Transverse colon (tissue), 4 donors: ENCODE data around the gene MECR. TPM values are rescaled to one million over a fixed set of nuclear protein-coding genes. Genes with fewer than 3 reads are reported as not detected.

Source experiments
- DNase-seq: peaks from one replicate; pipeline ENCODE4 v3.0.0-alpha.2; 2019
- H3K27ac ChIP-seq, 4 donors: fragments of 200-600 bp; sonication (generic); 2 replicates each; pipeline ENCODE4 v1.5.1; 2016 to 2018; ENCODE audit warnings: inconsistent platforms in 4 of 4
- H3K27me3 ChIP-seq: fragments of 200-600 bp; sonication (generic); 2 replicates; pipeline ENCODE4 v1.5.1; 2017; ENCODE audit warnings: inconsistent platforms
- H3K36me3 ChIP-seq, 4 donors: fragments of 200-600 bp; sonication (generic); 2 replicates each; pipeline ENCODE4 v1.5.1; 2017 to 2019; ENCODE audit warnings: inconsistent platforms in 4 of 4
- H3K4me1 ChIP-seq, 4 donors: fragments of 200-600 bp; sonication (generic); 2 replicates each; pipeline ENCODE4 v1.5.1; 2017 to 2020; ENCODE audit warnings: inconsistent platforms in 4 of 4
- H3K4me3 ChIP-seq, 4 donors: fragments of 200-600 bp; sonication (generic); 1 replicate in 1 of 4; 2 replicates in 3 of 4; pipeline versions ENCODE4 v1.5.1 to v1.6.1; 2017 to 2019; ENCODE audit warnings: inconsistent platforms in 4 of 4
- H3K9me3 ChIP-seq, 2 donors: fragments of 200-600 bp; sonication (generic); 2 replicates each; pipeline ENCODE4 v1.5.1; 2017 to 2019; ENCODE audit warnings: inconsistent platforms in 2 of 2
- EP300 ChIP-seq: sonication (generic); formaldehyde crosslinking; IDR thresholded peaks from one replicate; pipeline ENCODE4 v1.6.1; 2017; ENCODE audit warnings: antibody characterized with exemption, low read depth
- POLR2A ChIP-seq: fragments of 450-650 bp; IDR thresholded peaks from one replicate; pipeline ENCODE4 v1.6.1; 2016; ENCODE audit warnings: antibody characterized with exemption, mild to moderate bottlenecking, moderate library complexity
- POLR2AphosphoS5 ChIP-seq, 3 donors: sonication (generic); formaldehyde crosslinking; IDR thresholded peaks; one replicate each; pipeline ENCODE4 v1.6.1; 2016; ENCODE audit warnings: antibody characterized with exemption in 3 of 3
- WGBS, 2 donors: methylation state at CpG; one replicate each; pipeline ENCODE4 v1.1.5; 2018; ENCODE audit warnings: low coverage in 1 of 2; 5-methylcytosine and 5-hydroxymethylcytosine counted together
- in situ Hi-C, 4 donors: fragments of 200-750 bp; cut with MboI; loops; one replicate each; pipeline versions ENCODE4 v1.15.0 to v1.15.1; 2017; ENCODE audit warnings: low sequenced_read_pairs in 3 of 4, low pct_ligation_motif_present in 1 of 4, low pct_unique_long_range_greater_than_20kb in 1 of 4
- intact Hi-C: fragments of 100-400 bp; cut with DNase I; formaldehyde crosslinking; loops from one replicate; pipeline ENCODE4 v1.15.1; 2023; ENCODE audit warnings: low total_unique reads
- total RNA-seq, 4 donors: library from RNA; depleted of rRNA; stranded (reverse); fragments of >200 nt; gene quantifications; one replicate each; pipeline ENCODE4 v1.1.0, GENCODE V29; 2016
- TF ChIP-seq, protein P1 (sequence below), 5 experiments: fragments of 200-600 bp in 3 of 5; fragments of 450-650 bp in 2 of 5; sonication (generic) in 3 of 5; IDR thresholded peaks; 1 replicate in 2 of 5; 2 replicates in 3 of 5; pipeline ENCODE4 v1.5.1; 2016 to 2017; ENCODE audit warnings: antibody characterized with exemption in 5 of 5, inconsistent platforms in 3 of 5, mild to moderate bottlenecking in 2 of 5, moderate library complexity in 1 of 5

Gene MECR
- total RNA-seq, 4 donors from 2014 or later, result 5.2 to 16.0 (median 12.2) TPM; not detected in 1

DNA sequence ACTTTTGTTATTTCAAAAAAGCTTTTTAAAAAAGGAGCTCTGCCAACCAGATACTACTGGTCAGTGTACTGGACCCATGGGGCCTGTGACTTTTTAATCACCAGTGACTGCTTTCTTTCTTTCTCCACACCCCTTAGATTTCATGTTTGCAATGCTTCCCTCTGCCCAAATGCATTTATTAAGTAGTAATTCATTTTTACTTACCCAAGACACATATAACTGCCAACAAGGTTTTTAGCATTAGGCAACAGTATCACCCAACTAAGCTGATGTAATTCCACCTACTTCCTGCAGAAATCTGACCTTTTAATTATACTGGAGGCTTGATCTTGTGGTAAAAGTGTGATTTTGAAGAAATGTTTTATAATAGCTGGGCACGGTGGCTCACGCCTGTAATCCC, 12.5 kb downstream of the MECR start:
- in situ Hi-C loops, result loop anchor here in 2 of 4 donors (10.0 to 25.0 kb wide), 2 partner anchors 323 to 431 kb away; no protein-coding TSS in a partner anchor
- intact Hi-C loops, result no loop called here

GRCh38 chr1:29217633-29218032, 13.1 kb downstream of the MECR start:
- 100% methylated on average over 2 of the region's 2 CpGs; no CpG with 5 or more reads in 1 of the 2 donors for WGBS, 2 donors
- H3K9me3 ChIP-seq, result no peaks in the 10 kb centered on the region
- intact Hi-C loops, result no loop called here

More for the DNA sequence above, 12.5 kb downstream of the MECR start:
- Histone ChIP-seq H3K27ac (no peak overlapping the region), H3K4me1 (no peaks in the 10 kb centered on the region), H3K9me3 (no peaks in the 10 kb centered on the region), H3K4me3 (no peak overlapping the region), H3K36me3 (peaks cover 0 to 11% (median 0%) of the 10 kb centered on the region in 4 donors), H3K27me3 (no peaks in the 10 kb centered on the region)
- no peak for DNase-seq
- no peak for TF ChIP-seq POLR2A
- 91% methylated on average over 2 of the region's 2 CpGs; no CpG with 5 or more reads in 1 of the 2 donors for WGBS, 2 donors

GRCh38 chr1:29213055-29213454, 17.7 kb downstream of the MECR start:
- 94% methylated on average over 5 of the region's 5 CpGs; no CpG with 5 or more reads in 1 of the 2 donors for WGBS, 2 donors
- peaks cover 0 to 21% (median 2%) of the 10 kb centered on the region in 4 donors for H3K36me3 ChIP-seq

More at GRCh38 chr1:29217633-29218032, 13.1 kb downstream of the MECR start:
- H3K4me3 ChIP-seq, result no peak overlapping the region
- DNase-seq, result no peak
- H3K27me3 ChIP-seq, result no peaks in the 10 kb centered on the region
- H3K27ac ChIP-seq, result no peak overlapping the region
- TF ChIP-seq EP300 (no peak), POLR2AphosphoS5 (IDR thresholded peaks at IDR 0.05) (no peak), POLR2A (no peak)
- TF ChIP-seq, protein P1, sequence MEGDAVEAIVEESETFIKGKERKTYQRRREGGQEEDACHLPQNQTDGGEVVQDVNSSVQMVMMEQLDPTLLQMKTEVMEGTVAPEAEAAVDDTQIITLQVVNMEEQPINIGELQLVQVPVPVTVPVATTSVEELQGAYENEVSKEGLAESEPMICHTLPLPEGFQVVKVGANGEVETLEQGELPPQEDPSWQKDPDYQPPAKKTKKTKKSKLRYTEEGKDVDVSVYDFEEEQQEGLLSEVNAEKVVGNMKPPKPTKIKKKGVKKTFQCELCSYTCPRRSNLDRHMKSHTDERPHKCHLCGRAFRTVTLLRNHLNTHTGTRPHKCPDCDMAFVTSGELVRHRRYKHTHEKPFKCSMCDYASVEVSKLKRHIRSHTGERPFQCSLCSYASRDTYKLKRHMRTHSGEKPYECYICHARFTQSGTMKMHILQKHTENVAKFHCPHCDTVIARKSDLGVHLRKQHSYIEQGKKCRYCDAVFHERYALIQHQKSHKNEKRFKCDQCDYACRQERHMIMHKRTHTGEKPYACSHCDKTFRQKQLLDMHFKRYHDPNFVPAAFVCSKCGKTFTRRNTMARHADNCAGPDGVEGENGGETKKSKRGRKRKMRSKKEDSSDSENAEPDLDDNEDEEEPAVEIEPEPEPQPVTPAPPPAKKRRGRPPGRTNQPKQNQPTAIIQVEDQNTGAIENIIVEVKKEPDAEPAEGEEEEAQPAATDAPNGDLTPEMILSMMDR (IDR thresholded peaks at IDR 0.05), result no peak
- no peaks in the 10 kb centered on the region for H3K4me1 ChIP-seq
- in situ Hi-C loops, result loop anchor here in 2 of 4 donors (10.0 to 25.0 kb wide), 2 partner anchors 323 to 430 kb away; no protein-coding TSS in a partner anchor
- peaks cover 0 to 14% (median 2%) of the 10 kb centered on the region in 4 donors for H3K36me3 ChIP-seq

GRCh38 chr1:29211086-29212030, 19.4 kb downstream of the MECR start:
- no peak overlapping the region for H3K27ac ChIP-seq
- no peaks in the 10 kb centered on the region for H3K27me3 ChIP-seq
- no peaks in the 10 kb centered on the region for H3K4me1 ChIP-seq
- H3K36me3 ChIP-seq, result peaks cover 0 to 21% (median 2%) of the 10 kb centered on the region in 4 donors
- H3K9me3 ChIP-seq, result no peaks in the 10 kb centered on the region
- intact Hi-C loops (no loop called here), in situ Hi-C loops (loop anchor here in 2 of 4 donors (10.0 to 25.0 kb wide), 2 partner anchors 317 to 424 kb away; no protein-coding TSS in a partner anchor)
- 90 to 91% methylated on average over 6 to 12 of the region's 12 CpGs for WGBS, 2 donors
- no peak for DNase-seq
- TF ChIP-seq, protein P1 (IDR thresholded peaks at IDR 0.05), result no peak
- TF ChIP-seq EP300 (no peak), POLR2A (no peak), POLR2AphosphoS5 (IDR thresholded peaks at IDR 0.05) (no peak)
- no peak overlapping the region for H3K4me3 ChIP-seq

More at GRCh38 chr1:29213055-29213454, 17.7 kb downstream of the MECR start:
- in situ Hi-C loops (loop anchor here in 2 of 4 donors (10.0 to 25.0 kb wide), 2 partner anchors 318 to 426 kb away; no protein-coding TSS in a partner anchor), intact Hi-C loops (no loop called here)
- no peaks in the 10 kb centered on the region for H3K4me1 ChIP-seq
- no peaks in the 10 kb centered on the region for H3K9me3 ChIP-seq
- H3K27me3 ChIP-seq, result no peaks in the 10 kb centered on the region
- no peak for TF ChIP-seq POLR2AphosphoS5 (IDR thresholded peaks at IDR 0.05)
- H3K27ac ChIP-seq, result no peak overlapping the region
- H3K4me3 ChIP-seq, result no peak overlapping the region
- no peak for DNase-seq
